Stomach smooth muscle (tissue), 2 donors: Measurements from ENCODE around the gene SH2D4B.

Experiments used
- H3K27ac ChIP-seq: one replicate; pipeline ENCODE4 v1.7.0; 2013; ENCODE audit warnings: mild to moderate bottlenecking, low read length, inconsistent platforms
- H3K27me3 ChIP-seq, 2 donors: one replicate each; pipeline ENCODE4 v1.7.0; 2013; ENCODE audit warnings: low read length in 2 of 2; ENCODE audit not compliant: insufficient read depth in 2 of 2, control insufficient read depth in 1 of 2
- H3K36me3 ChIP-seq, 2 donors: one replicate each; pipeline ENCODE4 v1.7.0; 2013; ENCODE audit warnings: low read length in 2 of 2; ENCODE audit not compliant: control insufficient read depth in 2 of 2, insufficient read depth in 2 of 2
- H3K4me1 ChIP-seq: one replicate; pipeline ENCODE4 v1.7.0; 2013; ENCODE audit warnings: low read length; ENCODE audit not compliant: control insufficient read depth, insufficient read depth
- H3K4me3 ChIP-seq, 2 donors: one replicate each; pipeline ENCODE4 v1.7.0; 2013; ENCODE audit warnings: low read length in 2 of 2
- H3K9ac ChIP-seq, 2 donors: one replicate each; pipeline ENCODE4 v1.7.0; 2013; ENCODE audit warnings: low read length in 2 of 2, mild to moderate bottlenecking in 1 of 2
- H3K9me3 ChIP-seq, 2 donors: one replicate each; pipeline ENCODE4 v1.7.0; 2013; ENCODE audit warnings: low read length in 2 of 2; ENCODE audit not compliant: control insufficient read depth in 2 of 2
- donor health status: healthy.
- donor health status: Pancreatic carcinoma.

SH2D4B gene

GRCh38 chr10:80579849-80580637 lies 42.3 kb downstream of the SH2D4B start:
- H3K9me3 ChIP-seq = peaks cover 3 to 5% of the 10 kb centered on the region in 2 donors
- no peaks in the 10 kb centered on the region for H3K36me3 ChIP-seq
- no peak overlapping the region for H3K9ac ChIP-seq
- no peak overlapping the region for H3K27ac ChIP-seq
- no peak overlapping the region for H3K4me3 ChIP-seq
- H3K4me1 ChIP-seq = no peaks in the 10 kb centered on the region
- peaks cover 0 to 5% of the 10 kb centered on the region in 2 donors for H3K27me3 ChIP-seq

GRCh38 chr10:80580638-80581468 lies 43.2 kb downstream of the SH2D4B start:
- H3K9ac ChIP-seq = no peak overlapping the region
- peaks cover 3 to 5% of the 10 kb centered on the region in 2 donors for H3K9me3 ChIP-seq
- H3K27ac ChIP-seq = no peak overlapping the region

GRCh38 chr10:80581469-80581835 lies 43.8 kb downstream of the SH2D4B start:
- Histone ChIP-seq H3K27me3 (peaks cover 0 to 5% of the 10 kb centered on the region in 2 donors), H3K9me3 (peaks cover 3 to 5% of the 10 kb centered on the region in 2 donors), H3K9ac (no peak overlapping the region), H3K27ac (no peak overlapping the region), H3K4me3 (no peak overlapping the region), H3K36me3 (no peaks in the 10 kb centered on the region), H3K4me1 (no peaks in the 10 kb centered on the region)

More at GRCh38 chr10:80580638-80581468, 43.2 kb downstream of the SH2D4B start:
- Histone ChIP-seq H3K4me3 (no peak overlapping the region), H3K27me3 (peaks cover 0 to 5% of the 10 kb centered on the region in 2 donors), H3K4me1 (no peaks in the 10 kb centered on the region), H3K36me3 (no peaks in the 10 kb centered on the region)

- no peak overlapping the region for H3K27ac ChIP-seq
- H3K36me3 ChIP-seq = no peaks in the 10 kb centered on the region
- H3K27me3 ChIP-seq = peaks cover 0 to 5% of the 10 kb centered on the region in 2 donors
- H3K4me3 ChIP-seq = no peak overlapping the region
- H3K9me3 ChIP-seq = peaks cover 0 to 5% of the 10 kb centered on the region in 2 donors
- no peak overlapping the region for H3K9ac ChIP-seq
- no peaks in the 10 kb centered on the region for H3K4me1 ChIP-seq
Measured at GRCh38 chr10:80582286-80582960, 44.7 kb downstream of the SH2D4B start.

GRCh38 chr10:80583685-80584084 lies 46.0 kb downstream of the SH2D4B start:
- Histone ChIP-seq H3K36me3 (no peaks in the 10 kb centered on the region), H3K4me1 (no peaks in the 10 kb centered on the region), H3K9ac (no peak overlapping the region), H3K27me3 (peaks cover 0 to 4% of the 10 kb centered on the region in 2 donors), H3K27ac (no peak overlapping the region), H3K4me3 (no peak overlapping the region), H3K9me3 (no peaks in the 10 kb centered on the region)

DNA sequence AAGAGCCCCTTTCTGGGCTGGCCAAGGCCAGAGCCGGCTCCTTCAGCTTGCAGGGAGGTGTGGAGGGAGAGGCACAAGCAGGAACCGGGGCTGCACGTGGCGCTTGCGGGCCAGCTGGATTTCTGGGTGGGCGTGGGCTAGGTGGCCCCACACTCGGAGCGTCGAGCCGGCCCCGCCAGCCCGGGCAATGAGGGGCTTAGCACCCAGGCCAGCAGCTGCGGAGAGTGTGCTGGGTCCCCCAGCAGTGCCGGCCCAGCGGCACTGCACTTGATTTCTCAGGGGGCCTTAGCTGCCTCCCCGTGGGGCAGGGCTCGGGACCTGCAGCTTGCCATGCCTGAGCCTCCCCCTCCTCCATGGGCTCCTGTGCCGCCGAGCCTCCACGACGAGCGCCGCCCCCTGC lies 48.1 kb downstream of the SH2D4B start:
- Histone ChIP-seq H3K9me3 (no peaks in the 10 kb centered on the region), H3K4me1 (no peaks in the 10 kb centered on the region), H3K27me3 (no peaks in the 10 kb centered on the region), H3K27ac (no peak overlapping the region), H3K36me3 (no peaks in the 10 kb centered on the region), H3K4me3 (no peak overlapping the region), H3K9ac (no peak overlapping the region)

DNA sequence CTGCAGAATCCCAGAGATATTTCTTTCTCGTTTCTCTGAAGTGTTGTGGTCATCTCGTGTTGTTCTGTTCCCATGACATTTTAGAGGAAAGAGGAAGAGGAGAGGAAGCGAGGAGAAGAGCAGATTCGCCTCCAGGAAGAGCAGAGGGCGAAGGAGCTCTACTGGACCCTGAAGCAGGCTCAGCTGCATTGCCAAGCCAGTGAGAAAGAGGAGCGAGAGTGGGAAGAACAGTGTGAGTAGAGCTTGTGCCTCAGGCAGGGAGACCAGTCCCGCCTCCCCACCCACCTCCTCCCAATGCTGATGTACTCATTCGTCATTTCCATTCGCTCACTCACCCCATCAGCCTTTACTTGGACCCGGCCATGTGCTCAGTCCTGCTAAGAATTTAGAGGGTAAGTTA lies 50.8 kb downstream of the SH2D4B start:
- no peak overlapping the region for H3K4me3 ChIP-seq
- no peaks in the 10 kb centered on the region for H3K36me3 ChIP-seq
- H3K9me3 ChIP-seq = no peaks in the 10 kb centered on the region
- H3K27me3 ChIP-seq = no peaks in the 10 kb centered on the region
- no peak overlapping the region for H3K27ac ChIP-seq
- H3K4me1 ChIP-seq = no peaks in the 10 kb centered on the region
- no peak overlapping the region for H3K9ac ChIP-seq

GRCh38 chr10:80589726-80590373 lies 52.1 kb downstream of the SH2D4B start:
- Histone ChIP-seq H3K9ac (no peak overlapping the region), H3K27ac (no peak overlapping the region), H3K27me3 (no peaks in the 10 kb centered on the region), H3K36me3 (no peaks in the 10 kb centered on the region), H3K4me3 (no peak overlapping the region), H3K4me1 (no peaks in the 10 kb centered on the region), H3K9me3 (no peaks in the 10 kb centered on the region)

DNA sequence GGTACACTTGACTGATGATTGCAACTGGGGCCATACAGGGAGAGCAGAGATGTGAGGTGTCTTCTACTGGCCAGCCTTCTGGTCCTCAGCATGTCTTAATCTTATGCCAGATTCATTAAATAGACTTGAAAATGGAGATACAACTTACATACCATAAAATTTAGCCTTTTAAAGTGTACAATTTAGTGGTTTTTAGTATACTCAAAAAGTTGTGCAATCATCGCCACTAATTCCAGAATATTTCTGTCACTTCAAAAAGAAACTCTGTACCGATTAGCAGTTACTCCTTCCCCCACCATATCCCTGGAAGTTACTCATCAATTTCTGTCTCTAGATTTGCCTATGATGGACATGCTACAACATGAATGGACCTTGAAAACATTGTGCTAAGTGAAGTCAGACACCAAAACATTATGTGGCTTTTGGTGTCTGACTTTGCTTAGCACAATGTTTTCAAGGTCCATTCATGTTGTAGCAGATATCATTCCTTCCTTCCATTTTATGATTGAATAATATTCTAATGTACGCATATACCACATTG lies 53.0 kb downstream of the SH2D4B start:
- no peaks in the 10 kb centered on the region for H3K9me3 ChIP-seq
- no peak overlapping the region for H3K27ac ChIP-seq
- H3K27me3 ChIP-seq = no peaks in the 10 kb centered on the region
- H3K4me3 ChIP-seq = no peak overlapping the region
- H3K9ac ChIP-seq = no peak overlapping the region
- no peaks in the 10 kb centered on the region for H3K4me1 ChIP-seq
- no peaks in the 10 kb centered on the region for H3K36me3 ChIP-seq
